Fibroblast of gingiva (primary cell): ENCODE results near the gene ZMYND12.
A peak's percentile ranks its signal among the peaks of the same experiment; 100 is the strongest.

Experiments
- DNase-seq: peaks from one replicate; pipeline ENCODE4 v3.0.0-alpha.2; 2011; ENCODE audit warnings: low read depth

Gene ZMYND12

DNA sequence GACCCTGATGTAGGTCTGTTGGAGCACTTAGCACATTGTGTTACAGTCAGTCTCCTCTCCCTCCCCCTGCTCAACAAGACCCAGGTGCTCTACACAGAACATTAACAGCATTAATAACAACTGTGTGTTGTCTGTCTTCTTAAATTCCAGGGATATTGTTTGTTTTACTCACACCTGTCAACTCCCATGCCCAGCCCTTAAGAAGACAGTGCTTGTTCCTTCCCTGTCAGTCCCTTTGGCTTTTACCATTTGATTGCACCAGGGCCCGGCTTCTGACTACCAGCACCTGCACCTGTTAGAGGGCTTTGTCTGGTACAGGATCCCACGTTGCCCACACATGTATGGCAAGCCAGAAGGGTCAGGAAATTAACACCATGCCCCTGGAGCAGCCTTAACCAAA, 63.6 kb downstream of the ZMYND12 start:
- no peak for DNase-seq

DNA sequence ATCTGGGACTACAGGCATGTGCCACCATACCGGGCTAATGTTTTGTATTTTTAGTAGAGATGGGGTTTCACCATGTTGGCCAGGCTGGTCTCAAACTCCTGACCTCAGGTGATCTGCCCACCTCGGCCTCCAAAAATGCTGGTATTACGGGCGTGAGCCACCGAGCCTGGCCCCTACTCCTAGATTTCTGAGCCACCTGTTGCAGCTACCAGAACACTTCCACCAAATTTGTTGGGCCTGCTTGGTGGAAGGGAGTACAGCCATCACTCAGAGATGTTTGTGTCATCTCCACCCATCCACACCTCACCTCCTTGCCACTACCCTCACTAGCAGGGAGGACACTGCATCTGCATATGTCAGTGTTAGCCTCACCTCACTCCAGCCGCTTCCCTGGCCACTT, 69.8 kb downstream of the ZMYND12 start:
- no peak for DNase-seq

DNA sequence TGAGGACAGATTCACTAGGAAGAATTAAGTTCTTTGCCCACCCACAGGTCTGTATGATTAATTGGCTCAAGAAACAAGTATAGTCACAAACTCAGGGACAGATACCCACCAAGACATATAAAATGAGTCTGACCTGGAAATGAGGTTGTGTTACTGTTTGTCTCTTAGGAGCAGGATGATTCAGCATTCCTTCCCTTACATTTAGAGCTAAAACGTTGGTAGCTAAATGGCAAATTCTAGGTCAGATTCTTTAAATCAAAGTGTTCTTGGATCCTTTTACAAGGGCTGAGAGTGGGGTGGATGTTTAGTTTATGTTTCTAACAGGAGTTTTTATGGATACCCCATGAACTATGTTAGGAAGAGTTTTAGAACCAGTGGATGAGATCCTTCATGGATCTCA, 70.5 kb downstream of the ZMYND12 start:
- peak; percentile 6 for DNase-seq

DNA sequence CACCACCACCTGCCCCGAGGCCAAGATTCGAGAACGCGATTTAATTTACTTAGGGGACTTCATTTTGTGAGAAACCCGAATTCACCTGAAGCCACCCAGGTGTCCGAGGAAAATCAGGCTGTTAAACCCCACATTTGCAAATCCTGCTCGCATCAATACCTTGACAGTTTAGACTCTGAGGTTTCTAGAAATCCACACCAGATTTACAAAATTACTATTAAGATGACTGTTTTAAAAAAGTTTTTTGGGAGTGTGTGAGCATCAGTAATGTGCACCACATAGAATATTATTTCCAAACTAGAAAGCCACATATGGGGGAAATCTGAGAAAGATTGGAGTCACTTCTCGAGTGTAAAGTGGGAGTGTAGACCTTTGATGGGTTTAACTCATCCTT, 74.5 kb downstream of the ZMYND12 start:
- DNase-seq = no peak

DNA sequence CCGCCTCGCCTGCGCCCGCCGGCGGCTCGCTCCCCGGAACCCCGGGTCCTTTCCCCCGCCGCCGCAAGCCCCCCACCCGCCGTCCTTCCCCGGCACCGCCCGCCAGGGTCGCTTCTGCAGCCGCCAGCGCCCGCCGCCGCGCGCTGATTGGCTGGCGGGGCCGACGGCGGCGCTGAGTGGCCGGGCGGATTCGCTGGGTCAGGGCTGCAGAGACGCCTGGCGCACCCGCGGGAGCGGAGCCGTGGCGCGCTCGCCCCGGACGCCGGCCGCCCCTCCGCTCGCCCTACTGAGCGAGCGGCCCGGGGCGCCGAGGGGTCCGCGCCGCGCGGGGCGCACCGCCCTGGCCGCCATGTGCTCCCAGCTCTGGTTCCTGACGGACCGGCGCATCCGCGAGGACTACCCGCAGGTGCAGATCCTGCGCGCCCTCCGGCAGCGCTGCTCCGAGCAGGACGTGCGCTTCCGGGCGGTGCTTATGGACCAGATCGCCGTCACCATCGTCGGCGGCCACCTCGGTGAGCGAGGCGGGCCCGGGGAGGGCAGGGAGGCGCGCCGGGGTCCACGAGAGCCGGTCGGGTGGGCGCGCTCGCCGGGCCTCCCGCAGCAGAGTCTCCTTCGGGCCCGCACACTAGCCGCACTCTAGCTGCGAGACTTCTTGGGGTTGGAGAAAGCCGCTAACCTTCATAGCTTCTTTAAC, 75.1 kb downstream of the ZMYND12 start, which contains the start of gene RIMKLA:
TSS of gene RIMKLA (plus strand) at position 207 of the 694 bp plus-strand sequence. CDS start at position 350, 143 bp downstream.
- no peak for DNase-seq
